HAP-1 (cell line): Measurements from ENCODE around the gene KIF1A.
"Not testable (repeated sequence)": the region's sequence is repeated elsewhere in the genome, so short reads cannot be mapped to it uniquely, and the experiment has no call there.

Experiments used
- DNase-seq, 2 experiments: peaks; one replicate each; pipeline ENCODE4 v3.0.0-alpha.2; 2016 to 2020; ENCODE audit warnings: low spot score in 2 of 2
- H3K27me3 ChIP-seq: fragments of 250-450 bp; sonication (Bioruptor Pico); 2 replicates; pipeline ENCODE4 v1.5.1; 2020; ENCODE audit warnings: low read depth, mild to moderate bottlenecking, moderate library complexity
- H3K36me3 ChIP-seq: fragments of 250-450 bp; sonication (Bioruptor Pico); replicated peaks from 2 replicates; pipeline ENCODE4 v1.5.1; 2020; ENCODE audit warnings: mild to moderate bottlenecking
- H3K4me1 ChIP-seq: fragments of 250-450 bp; sonication (Bioruptor Pico); 2 replicates; pipeline ENCODE4 v1.5.1; 2020; ENCODE audit warnings: mild to moderate bottlenecking
- H3K4me3 ChIP-seq: fragments of 250-450 bp; sonication (Bioruptor Pico); 2 replicates; pipeline ENCODE4 v1.5.1; 2020; ENCODE audit warnings: mild to moderate bottlenecking, moderate library complexity
- H3K9me3 ChIP-seq: fragments of 250-450 bp; sonication (Bioruptor Pico); 2 replicates; pipeline ENCODE4 v1.5.1; 2020; ENCODE audit warnings: mild to moderate bottlenecking, moderate library complexity
- in situ Hi-C: fragments of 300-500 bp; cut with MboI; formaldehyde crosslinking; loops from 3 replicates; pipeline ENCODE4 v1.14.3; 2020; ENCODE audit warnings: low sequenced_read_pairs, inconsistent platforms, mixed read lengths

KIF1A gene

DNA sequence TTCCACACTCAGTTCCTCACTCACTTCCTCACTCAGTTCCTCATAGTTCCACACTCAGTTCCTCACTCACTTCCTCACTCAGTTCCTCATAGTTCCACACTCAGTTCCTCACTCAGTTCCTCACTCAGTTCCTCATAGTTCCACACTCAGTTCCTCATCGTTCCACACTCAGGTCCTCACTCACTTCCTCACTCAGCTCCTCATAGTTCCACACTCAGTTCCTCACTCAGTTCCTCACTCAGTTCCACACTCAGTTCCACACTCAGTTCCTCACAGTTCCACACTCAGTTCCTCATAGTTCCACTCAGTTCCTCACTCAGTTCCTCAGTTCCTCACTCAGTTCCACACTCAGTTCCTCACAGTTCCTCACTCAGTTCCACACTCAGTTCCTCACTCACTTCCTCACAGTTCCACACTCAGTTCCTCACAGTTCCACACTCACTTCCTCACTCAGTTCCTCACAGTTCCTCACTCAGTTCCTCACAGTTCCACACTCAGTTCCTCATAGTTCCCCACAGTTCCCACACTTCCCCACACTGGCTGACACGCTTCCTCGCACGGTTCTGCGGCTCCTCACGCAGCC, 40.7 kb downstream of the KIF1A start:
- peaks cover 52% of the 10 kb centered on the region for H3K36me3 ChIP-seq
- DNase-seq, H3K4me3 ChIP-seq, H3K27me3 ChIP-seq, H3K9me3 ChIP-seq, H3K4me1 ChIP-seq, in situ Hi-C loops: not testable (repeated sequence)

DNA sequence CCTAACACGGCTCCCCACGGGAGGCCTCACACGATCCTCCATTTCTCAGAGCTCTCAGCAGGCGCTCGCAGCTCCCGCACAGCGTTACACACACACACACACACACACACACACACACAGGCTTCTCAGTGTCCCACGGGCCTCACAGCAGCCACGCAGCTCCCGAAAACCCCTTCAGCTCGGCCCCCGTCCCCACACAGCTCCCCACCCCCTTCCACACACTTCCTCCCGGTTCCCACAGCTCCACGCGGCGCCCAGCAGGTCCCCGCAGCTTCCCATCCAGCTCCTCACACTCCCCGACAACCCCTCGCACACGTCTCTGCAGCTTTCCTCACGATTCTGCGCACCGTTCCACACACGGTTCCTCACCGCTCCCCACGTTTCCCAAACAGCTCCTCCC, 41.6 kb downstream of the KIF1A start:
- Histone ChIP-seq H3K9me3 (no peaks in the 10 kb centered on the region), H3K36me3 (peaks cover 49% of the 10 kb centered on the region), H3K4me1 (no peaks in the 10 kb centered on the region), H3K27me3 (no peaks in the 10 kb centered on the region), H3K4me3 (no peak overlapping the region)
- in situ Hi-C loops, result no loop called here
- DNase-seq, result no peak

DNA sequence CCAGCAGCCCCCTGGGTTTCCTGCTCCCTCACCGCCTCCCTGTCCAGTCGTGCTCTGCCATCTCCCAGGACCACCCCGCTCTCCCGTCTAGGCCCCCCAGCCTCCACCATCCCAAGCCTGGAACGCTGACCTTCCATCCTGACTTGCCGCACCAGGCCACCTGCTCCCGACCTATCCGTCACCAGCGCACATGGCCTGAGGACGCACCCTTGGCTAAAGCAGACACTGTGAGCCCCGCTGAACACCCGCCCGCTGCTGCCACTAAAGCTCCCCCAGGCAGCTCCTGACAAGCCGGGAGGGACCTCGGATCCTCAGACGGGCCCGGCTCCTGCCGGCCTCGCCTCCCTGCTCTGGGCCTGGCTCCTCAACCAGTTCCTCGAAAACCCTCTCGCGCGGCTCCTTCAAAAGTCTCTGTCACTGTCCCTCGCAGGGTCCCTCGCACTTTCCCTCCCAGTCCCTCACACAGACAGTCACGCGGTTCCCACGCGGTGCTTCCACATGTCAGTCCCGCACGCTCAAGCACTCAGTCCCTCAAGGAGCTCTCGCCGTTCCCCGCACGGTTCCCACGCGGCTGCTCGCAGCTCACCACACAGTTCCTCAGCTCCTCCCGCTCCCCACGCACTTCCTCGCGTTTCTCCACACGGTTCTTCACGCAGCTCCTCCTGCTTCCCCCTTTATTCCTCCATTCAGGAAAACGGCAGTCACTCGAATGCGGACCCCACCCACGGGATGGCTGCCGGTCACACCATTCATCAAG, 42.4 kb downstream of the KIF1A start:
- Histone ChIP-seq H3K9me3 (no peaks in the 10 kb centered on the region), H3K4me3 (no peak overlapping the region), H3K4me1 (no peaks in the 10 kb centered on the region), H3K36me3 (peaks cover 49% of the 10 kb centered on the region), H3K27me3 (no peaks in the 10 kb centered on the region)
- in situ Hi-C loops, result no loop called here
- no peak for DNase-seq

DNA sequence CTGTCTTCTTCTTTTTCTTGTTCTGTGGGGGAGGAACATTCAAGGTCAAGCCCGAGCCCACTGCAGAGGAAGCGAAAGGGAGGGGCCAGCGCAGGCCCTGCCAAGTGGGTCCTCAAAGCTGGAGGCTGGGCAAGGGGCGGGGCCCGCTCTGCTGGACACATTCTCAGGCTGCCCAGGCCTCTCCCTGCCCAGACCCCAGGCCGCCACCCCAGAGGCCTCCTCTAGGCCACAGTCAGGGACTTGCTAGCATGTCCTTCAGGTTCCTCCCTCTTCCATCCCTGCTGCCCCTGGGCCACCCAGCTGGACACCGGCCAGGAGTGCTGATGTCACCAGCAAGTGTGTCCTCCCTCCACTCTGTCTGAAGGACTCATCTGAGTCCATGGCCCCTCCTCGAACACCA, 44.1 kb downstream of the KIF1A start:
- Histone ChIP-seq H3K9me3 (no peaks in the 10 kb centered on the region), H3K27me3 (no peaks in the 10 kb centered on the region), H3K36me3 (peaks cover 59% of the 10 kb centered on the region), H3K4me1 (no peaks in the 10 kb centered on the region), H3K4me3 (no peak overlapping the region)
- no peak for DNase-seq
- in situ Hi-C loops, result no loop called here

DNA sequence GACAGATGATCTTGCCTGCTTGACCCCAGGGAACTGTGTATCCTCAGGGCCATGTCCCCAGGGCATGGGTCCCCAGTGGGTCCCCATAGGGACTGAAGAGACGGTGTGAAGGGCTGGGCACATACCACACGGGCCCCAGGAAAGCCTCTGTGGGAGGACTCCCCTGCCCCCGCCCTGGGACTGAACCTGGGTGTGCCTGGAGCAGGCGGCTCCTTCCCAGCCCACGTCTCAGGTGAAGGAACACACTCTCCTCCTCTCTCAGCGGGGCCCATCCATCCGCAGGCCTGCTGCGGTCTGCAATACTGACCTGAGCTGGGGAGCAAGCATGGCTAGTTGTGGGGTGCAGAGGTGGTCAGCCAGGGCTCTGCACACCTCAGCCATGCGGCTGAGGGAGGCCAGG, 45.2 kb downstream of the KIF1A start:
- Histone ChIP-seq H3K9me3 (no peaks in the 10 kb centered on the region), H3K36me3 (peaks cover 69% of the 10 kb centered on the region), H3K27me3 (no peaks in the 10 kb centered on the region), H3K4me3 (no peak overlapping the region), H3K4me1 (no peaks in the 10 kb centered on the region)
- DNase-seq, result no peak
- in situ Hi-C loops, result no loop called here

DNA sequence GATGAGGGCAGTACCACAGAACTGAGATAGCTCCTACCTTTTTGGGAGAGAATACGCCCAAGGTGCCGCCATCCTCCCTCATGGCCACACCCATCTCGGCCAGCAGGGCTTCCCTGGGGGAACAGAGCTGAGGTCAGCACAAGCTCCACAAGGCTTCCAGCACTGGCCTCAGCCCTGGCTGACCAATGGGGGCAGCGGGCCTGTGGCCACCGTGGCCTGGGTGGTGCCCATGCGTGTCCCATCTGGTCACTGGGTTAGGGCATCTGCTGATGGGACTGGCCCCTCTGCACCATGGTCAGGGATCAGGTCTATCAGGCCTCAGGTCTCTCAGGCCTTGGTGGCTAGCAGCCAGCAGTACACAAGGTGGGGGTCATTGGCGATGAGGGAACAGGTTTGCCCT, 50.9 kb downstream of the KIF1A start:
- DNase-seq, result no peak
- Histone ChIP-seq H3K9me3 (no peaks in the 10 kb centered on the region), H3K4me3 (no peak overlapping the region), H3K4me1 (no peaks in the 10 kb centered on the region), H3K36me3 (peaks cover 100% of the 10 kb centered on the region), H3K27me3 (no peaks in the 10 kb centered on the region)
- in situ Hi-C loops, result no loop called here

DNA sequence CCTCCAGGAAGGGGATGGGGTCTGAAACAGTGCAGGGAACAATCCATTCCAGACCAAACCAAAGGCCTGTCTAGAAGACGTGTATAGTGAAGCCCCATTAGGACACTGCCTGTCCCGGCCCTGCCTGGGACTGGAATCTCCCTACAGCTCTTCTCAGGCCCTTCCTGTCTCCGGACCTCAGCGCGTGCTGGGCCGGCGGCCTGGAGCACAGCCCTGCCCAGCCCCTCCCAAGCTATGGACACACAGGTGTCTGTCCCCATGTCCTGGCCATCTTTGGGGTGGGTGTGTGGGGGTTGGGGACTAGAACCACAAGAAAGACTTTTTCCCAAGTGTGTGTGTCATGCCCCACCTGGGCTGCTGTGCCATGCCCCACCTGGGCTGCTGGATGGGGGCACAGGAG, 51.8 kb downstream of the KIF1A start:
- Histone ChIP-seq H3K36me3 (peaks cover 99% of the 10 kb centered on the region), H3K4me1 (no peaks in the 10 kb centered on the region), H3K9me3 (no peaks in the 10 kb centered on the region), H3K27me3 (no peaks in the 10 kb centered on the region), H3K4me3 (no peak overlapping the region)
- in situ Hi-C loops, result no loop called here
- no peak for DNase-seq

DNA sequence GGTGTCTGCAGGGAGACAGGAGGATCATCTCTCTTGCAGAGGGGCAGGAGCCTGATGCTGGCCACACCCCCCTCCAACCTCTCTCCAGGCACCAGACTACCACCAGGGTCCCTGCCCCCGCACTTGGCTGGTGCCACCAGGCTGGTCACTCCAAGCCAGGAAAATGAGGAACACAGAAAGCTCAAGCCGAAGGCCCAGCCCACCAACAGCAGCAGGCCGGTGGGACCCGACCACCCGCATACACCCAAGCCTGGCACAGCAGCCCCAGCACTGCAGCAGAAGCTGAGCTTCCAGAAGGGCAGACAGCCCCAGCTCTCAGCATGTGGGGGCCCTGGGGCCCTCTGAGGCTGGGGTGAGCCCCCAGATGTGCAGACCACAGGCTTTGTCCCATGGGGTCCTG, 52.7 kb downstream of the KIF1A start:
- Histone ChIP-seq H3K27me3 (no peaks in the 10 kb centered on the region), H3K4me3 (no peak overlapping the region), H3K36me3 (peaks cover 97% of the 10 kb centered on the region), H3K4me1 (no peaks in the 10 kb centered on the region), H3K9me3 (no peaks in the 10 kb centered on the region)
- DNase-seq, result no peak
- in situ Hi-C loops, result no loop called here

DNA sequence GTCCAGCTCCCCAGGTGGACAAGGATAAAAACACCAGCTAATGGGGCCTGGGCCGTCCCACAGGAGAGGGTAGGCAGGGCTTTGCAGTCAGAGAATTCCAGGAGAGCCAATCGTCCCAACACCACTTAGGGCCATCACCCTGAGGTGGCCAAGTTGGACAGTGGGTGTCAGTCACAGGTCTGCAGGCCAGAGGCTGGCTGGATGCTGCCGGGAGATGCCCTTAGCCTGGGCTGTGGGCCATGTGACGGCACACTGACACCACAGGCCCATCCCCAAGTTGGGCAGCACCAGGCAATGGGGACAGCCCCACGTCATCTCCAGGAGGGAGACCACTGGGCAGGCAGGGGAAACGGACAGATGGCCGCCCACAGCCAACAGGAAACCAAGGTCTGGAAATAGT, 53.9 kb downstream of the KIF1A start:
- no peaks in the 10 kb centered on the region for H3K27me3 ChIP-seq
- H3K9me3 ChIP-seq, result no peaks in the 10 kb centered on the region
- no peak overlapping the region for H3K4me3 ChIP-seq
- no peak for DNase-seq
- peaks cover 97% of the 10 kb centered on the region for H3K36me3 ChIP-seq
- H3K4me1 ChIP-seq, result no peaks in the 10 kb centered on the region
- in situ Hi-C loops, result no loop called here

DNA sequence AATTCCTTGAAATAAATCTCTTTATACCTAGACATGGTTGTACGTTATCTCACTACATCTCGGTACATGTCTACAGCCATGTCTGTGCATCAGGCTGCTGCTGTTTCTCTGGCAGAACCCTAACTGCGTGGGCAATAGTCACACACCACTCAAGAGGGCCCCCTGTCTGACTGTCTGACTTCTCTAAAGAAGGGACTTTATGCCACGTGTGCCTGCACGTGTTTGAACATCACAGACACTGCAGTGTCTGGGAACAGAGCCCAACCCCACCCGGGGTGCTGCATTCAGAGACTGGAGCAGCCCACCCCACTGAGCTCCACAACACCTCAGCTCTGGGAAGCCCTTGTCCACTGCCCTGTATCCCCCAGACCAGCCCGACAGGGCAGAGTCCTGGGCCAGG, 55.0 kb downstream of the KIF1A start:
- Histone ChIP-seq H3K27me3 (no peaks in the 10 kb centered on the region), H3K4me1 (no peaks in the 10 kb centered on the region), H3K4me3 (no peak overlapping the region), H3K9me3 (no peaks in the 10 kb centered on the region), H3K36me3 (peaks cover 97% of the 10 kb centered on the region)
- no peak for DNase-seq
- in situ Hi-C loops, result no loop called here

DNA sequence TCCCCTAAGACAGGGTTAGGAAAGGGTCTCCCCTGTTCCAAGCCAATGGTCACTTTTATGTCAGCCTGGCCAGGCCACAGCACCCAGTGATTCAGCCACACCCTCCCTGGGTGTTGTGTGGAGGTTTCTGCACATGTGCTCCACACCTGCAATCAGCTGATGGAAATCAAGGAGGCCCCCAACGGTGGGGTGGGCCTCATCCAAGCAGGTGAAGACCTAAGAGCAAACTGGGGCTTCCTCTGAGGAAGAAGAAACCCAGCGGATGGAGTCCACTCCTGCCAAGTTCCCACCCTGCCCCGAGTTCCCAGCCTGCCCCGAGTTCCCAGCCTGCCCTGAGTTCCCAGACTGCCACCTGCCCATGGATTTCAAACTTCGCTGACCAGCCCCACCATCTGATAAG, 55.4 kb downstream of the KIF1A start:
- in situ Hi-C loops, result no loop called here
- Histone ChIP-seq H3K4me3 (no peak overlapping the region), H3K36me3 (peaks cover 95% of the 10 kb centered on the region), H3K27me3 (no peaks in the 10 kb centered on the region), H3K4me1 (no peaks in the 10 kb centered on the region), H3K9me3 (no peaks in the 10 kb centered on the region)
- DNase-seq, result no peak

DNA sequence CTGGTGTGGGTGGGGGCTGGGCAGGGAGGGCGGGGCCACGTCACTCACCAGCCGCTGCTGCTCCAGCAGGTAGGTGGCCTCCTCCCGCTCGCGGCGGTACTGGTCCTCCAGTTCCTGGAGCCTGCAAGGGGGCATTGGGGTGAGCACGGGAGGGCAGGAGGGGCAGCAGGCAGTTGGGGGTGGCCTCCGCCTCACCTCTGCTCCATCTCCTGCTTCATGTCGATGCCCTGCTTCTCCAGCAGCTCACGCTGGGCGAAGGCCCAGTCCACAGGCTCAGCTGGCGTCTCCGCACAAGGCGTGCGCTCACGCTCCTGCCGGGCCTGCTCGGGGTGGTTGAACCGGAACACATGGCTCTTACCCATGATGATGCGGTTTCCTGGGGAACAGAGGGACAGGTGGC, 57.0 kb downstream of the KIF1A start:
- Histone ChIP-seq H3K4me3 (no peak overlapping the region), H3K9me3 (no peaks in the 10 kb centered on the region), H3K36me3 (peaks cover 95% of the 10 kb centered on the region), H3K4me1 (no peaks in the 10 kb centered on the region), H3K27me3 (no peaks in the 10 kb centered on the region)
- DNase-seq, result no peak
- in situ Hi-C loops, result no loop called here

DNA sequence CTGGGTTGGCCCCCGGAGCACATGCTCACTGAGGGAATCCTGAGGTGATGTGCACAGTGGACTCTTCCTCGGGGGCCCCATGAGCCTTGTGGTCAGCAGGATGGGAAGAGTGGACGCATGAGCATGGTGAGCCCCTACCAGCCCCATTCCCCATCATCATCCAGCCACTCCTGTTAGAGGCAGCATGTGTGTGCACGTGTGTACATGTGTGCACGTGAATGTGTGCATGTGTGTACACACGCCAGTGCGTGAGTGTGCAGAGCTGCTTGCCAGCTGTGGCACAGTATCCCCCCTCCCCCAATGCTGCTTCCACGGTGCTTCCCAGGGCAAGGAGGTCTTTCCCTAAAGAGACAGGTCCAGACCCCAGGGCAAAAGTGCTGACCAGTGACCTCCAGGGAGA, 57.8 kb downstream of the KIF1A start:
- Histone ChIP-seq H3K9me3 (no peaks in the 10 kb centered on the region), H3K4me3 (no peak overlapping the region), H3K36me3 (peaks cover 93% of the 10 kb centered on the region), H3K4me1 (no peaks in the 10 kb centered on the region), H3K27me3 (no peaks in the 10 kb centered on the region)
- in situ Hi-C loops, result no loop called here
- no peak for DNase-seq

DNA sequence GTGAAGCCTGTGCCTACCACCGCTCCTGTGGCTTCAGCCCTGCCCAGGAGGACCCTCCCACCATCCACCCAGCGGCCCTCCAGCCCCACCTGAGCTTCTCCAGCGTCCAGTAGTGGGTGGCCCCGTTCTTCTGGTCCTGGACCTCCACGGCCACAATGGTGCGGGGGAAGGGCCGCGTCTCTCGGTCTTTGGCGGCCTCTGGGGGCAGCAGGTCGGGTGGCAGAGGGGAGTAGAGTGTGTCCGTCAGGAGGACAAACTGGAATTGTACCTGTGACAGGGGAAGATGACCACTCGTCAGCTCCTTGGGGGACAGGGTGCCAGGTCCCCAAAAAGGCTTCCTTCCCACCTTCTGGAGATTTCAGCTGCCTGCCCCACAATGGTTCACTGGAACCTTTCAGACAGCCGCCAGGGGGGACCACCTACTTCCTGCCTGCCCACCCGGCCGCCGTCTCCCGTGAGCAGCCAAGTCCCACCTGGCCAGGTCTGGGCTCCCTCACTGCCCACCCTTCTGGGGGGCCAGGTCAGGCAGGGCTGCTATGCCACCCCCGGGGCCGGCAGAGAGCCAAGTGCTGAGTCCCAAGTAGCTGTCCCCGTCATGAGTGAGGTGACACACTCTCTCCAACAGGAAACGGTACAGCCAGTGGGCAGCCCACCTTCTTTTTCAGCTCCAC, 59.3 kb downstream of the KIF1A start:
- H3K4me1 ChIP-seq, result no peaks in the 10 kb centered on the region
- no peaks in the 10 kb centered on the region for H3K27me3 ChIP-seq
- no peaks in the 10 kb centered on the region for H3K9me3 ChIP-seq
- in situ Hi-C loops, result no loop called here
- peaks cover 93% of the 10 kb centered on the region for H3K36me3 ChIP-seq
- no peak overlapping the region for H3K4me3 ChIP-seq
- no peak for DNase-seq
